Ascending aorta (tissue), 2 donors: Measurements from ENCODE around the gene ANXA6. TPM values are rescaled to one million over a fixed set of nuclear protein-coding genes. Genes with fewer than 3 reads are reported as not detected.

Source experiments
- DNase-seq, 2 donors: peaks; one replicate each; pipeline ENCODE4 v3.0.0-alpha.2; 2019; ENCODE audit warnings: low spot score in 2 of 2
- H3K27ac ChIP-seq, 2 donors: fragments of 200-600 bp; sonication (generic); one replicate each; pipeline ENCODE4 v1.5.1; 2016 to 2017; ENCODE audit warnings: mild to moderate bottlenecking in 1 of 2
- H3K27me3 ChIP-seq: fragments of 200-600 bp; sonication (generic); one replicate; pipeline ENCODE4 v1.5.1; 2017
- H3K36me3 ChIP-seq, 2 donors: fragments of 200-600 bp; sonication (generic); one replicate each; pipeline ENCODE4 v1.5.1; 2016
- H3K4me1 ChIP-seq, 2 donors: fragments of 200-600 bp; sonication (generic); one replicate each; pipeline ENCODE4 v1.5.1; 2016 to 2017; ENCODE audit warnings: mild to moderate bottlenecking in 1 of 2
- H3K4me3 ChIP-seq, 2 donors: fragments of 200-600 bp; sonication (generic); one replicate each; pipeline ENCODE4 v1.5.1; 2016 to 2017; ENCODE audit warnings: mild to moderate bottlenecking in 1 of 2
- H3K9me3 ChIP-seq, 2 donors: fragments of 200-600 bp; sonication (generic); one replicate each; pipeline ENCODE4 v1.5.1; 2016
- CTCF ChIP-seq, 3 experiments: fragments of 200-600 bp in 2 of 3; fragments of 450-650 bp in 1 of 3; sonication (generic) in 2 of 3; IDR thresholded peaks; one replicate each; pipeline ENCODE4 v1.5.1; 2016 to 2019; ENCODE audit warnings: antibody characterized with exemption in 3 of 3, mild to moderate bottlenecking in 1 of 3, moderate library complexity in 1 of 3
- intact Hi-C: fragments of 100-400 bp; cut with DNase I; formaldehyde crosslinking; loops from one replicate; pipeline ENCODE4 v1.15.1; 2023
- total RNA-seq: library from RNA; depleted of rRNA; stranded (reverse); fragments of >200 nt; gene quantifications from one replicate; pipeline ENCODE4 v1.1.0, GENCODE V29; 2016

The ANXA6 gene
- total RNA-seq, 1 donor from 2014 or later, result 334 TPM

- peaks cover 0 to 5% of the 10 kb centered on the region in 2 donors for H3K36me3 ChIP-seq
- intact Hi-C loops, result no loop called here
- no peak for DNase-seq
- TF ChIP-seq CTCF (IDR thresholded peaks at IDR 0.05), result no peak
- H3K27me3 ChIP-seq, result no peaks in the 10 kb centered on the region
- peak overlapping the region in 1 of 2 donors; percentile 67 for H3K27ac ChIP-seq
- no peak overlapping the region for H3K4me3 ChIP-seq
- no peaks in the 10 kb centered on the region for H3K9me3 ChIP-seq
- peaks cover 13 to 34% of the 10 kb centered on the region in 2 donors for H3K4me1 ChIP-seq
Observed at GRCh38 chr5:151071021-151071420, 86.6 kb downstream of the ANXA6 start.

GRCh38 chr5:151070449-151070848 lies 87.1 kb downstream of the ANXA6 start:
- peaks cover 0 to 5% of the 10 kb centered on the region in 2 donors for H3K36me3 ChIP-seq
- no peak for TF ChIP-seq CTCF (IDR thresholded peaks at IDR 0.05)
- H3K9me3 ChIP-seq, result no peaks in the 10 kb centered on the region
- no peaks in the 10 kb centered on the region for H3K27me3 ChIP-seq
- intact Hi-C loops, result no loop called here
- H3K4me1 ChIP-seq, result peaks cover 13 to 32% of the 10 kb centered on the region in 2 donors
- no peak overlapping the region for H3K4me3 ChIP-seq
- no peak overlapping the region for H3K27ac ChIP-seq
- DNase-seq, result no peak

GRCh38 chr5:151068433-151069197 lies 89.0 kb downstream of the ANXA6 start:
- Histone ChIP-seq H3K36me3 (peaks cover 0 to 5% of the 10 kb centered on the region in 2 donors), H3K4me3 (no peak overlapping the region), H3K9me3 (no peaks in the 10 kb centered on the region), H3K4me1 (peaks cover 20 to 46% of the 10 kb centered on the region in 2 donors), H3K27ac (peak overlapping the region; percentile 68 to 72), H3K27me3 (no peaks in the 10 kb centered on the region)
- intact Hi-C loops, result no loop called here
- DNase-seq, result no peak
- TF ChIP-seq CTCF (IDR thresholded peaks at IDR 0.05), result no peak

- no peak for TF ChIP-seq CTCF (IDR thresholded peaks at IDR 0.05)
- peaks cover 24 to 52% of the 10 kb centered on the region in 2 donors for H3K4me1 ChIP-seq
- intact Hi-C loops, result no loop called here
Observed at GRCh38 chr5:151067632-151068432, 89.7 kb downstream of the ANXA6 start.

GRCh38 chr5:151066920-151067319 lies 90.7 kb downstream of the ANXA6 start:
- H3K4me1 ChIP-seq, result peaks cover 24 to 50% of the 10 kb centered on the region in 2 donors
- peaks cover 1 to 5% of the 10 kb centered on the region in 2 donors for H3K36me3 ChIP-seq
- H3K27me3 ChIP-seq, result no peaks in the 10 kb centered on the region
- H3K4me3 ChIP-seq, result no peak overlapping the region
- no peaks in the 10 kb centered on the region for H3K9me3 ChIP-seq
- no peak overlapping the region for H3K27ac ChIP-seq
- intact Hi-C loops, result no loop called here
- no peak for TF ChIP-seq CTCF (IDR thresholded peaks at IDR 0.05)
- DNase-seq, result no peak

More at GRCh38 chr5:151067632-151068432, 89.7 kb downstream of the ANXA6 start:
- Histone ChIP-seq H3K9me3 (no peaks in the 10 kb centered on the region), H3K36me3 (peaks cover 0 to 5% of the 10 kb centered on the region in 2 donors), H3K27ac (peak overlapping the region; percentile 68 to 72), H3K27me3 (no peaks in the 10 kb centered on the region), H3K4me3 (no peak overlapping the region)
- no peak for DNase-seq
